NCI-H2029 (cell line): ENCODE data around the gene MPC1L.

Experiments used
- DNase-seq: peaks from one replicate; lab custom pipeline; 2025; lab: John Stamatoyannopoulos, UW

The MPC1L gene

DNA sequence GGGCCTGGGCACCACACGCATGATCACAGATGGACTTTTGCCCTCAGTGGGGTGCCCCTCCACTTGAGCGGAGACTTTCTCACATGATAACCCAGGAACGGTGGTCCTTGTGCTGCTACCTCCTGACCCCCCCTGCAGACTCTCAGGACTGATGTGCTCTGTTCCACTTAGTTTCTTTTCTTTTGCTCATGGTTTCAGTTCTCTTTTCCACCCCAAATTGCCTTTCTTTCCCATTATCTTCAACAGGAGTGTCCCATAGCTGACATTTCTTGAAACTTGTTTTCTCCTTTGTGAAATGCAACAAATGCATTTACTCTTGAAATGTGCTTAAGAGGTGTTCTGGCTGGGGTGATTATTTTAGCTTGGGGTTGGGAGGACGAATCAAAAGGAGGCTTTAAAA, 9.0 kb downstream of the MPC1L start:
- DNase-seq: no peak

- no peak for DNase-seq
These were observed 14.5 kb downstream of the MPC1L start for GRCh38 chrX:40637687-40638086.

- DNase-seq: peak; percentile 0
These were observed 20.9 kb downstream of the MPC1L start for GRCh38 chrX:40644176-40644575.

GRCh38 chrX:40644821-40645358, 21.7 kb downstream of the MPC1L start:
- peak; percentile 22 for DNase-seq

GRCh38 chrX:40646489-40647306, 23.5 kb downstream of the MPC1L start:
- no peak for DNase-seq

GRCh38 chrX:40647307-40648197, 24.3 kb downstream of the MPC1L start, which contains the start of gene CXorf38:
Gene CXorf38 (minus strand): TSS chrX:40647561. CDS start chrX:40647520, 41 bp downstream.
- DNase-seq: peak; percentile 70

DNA sequence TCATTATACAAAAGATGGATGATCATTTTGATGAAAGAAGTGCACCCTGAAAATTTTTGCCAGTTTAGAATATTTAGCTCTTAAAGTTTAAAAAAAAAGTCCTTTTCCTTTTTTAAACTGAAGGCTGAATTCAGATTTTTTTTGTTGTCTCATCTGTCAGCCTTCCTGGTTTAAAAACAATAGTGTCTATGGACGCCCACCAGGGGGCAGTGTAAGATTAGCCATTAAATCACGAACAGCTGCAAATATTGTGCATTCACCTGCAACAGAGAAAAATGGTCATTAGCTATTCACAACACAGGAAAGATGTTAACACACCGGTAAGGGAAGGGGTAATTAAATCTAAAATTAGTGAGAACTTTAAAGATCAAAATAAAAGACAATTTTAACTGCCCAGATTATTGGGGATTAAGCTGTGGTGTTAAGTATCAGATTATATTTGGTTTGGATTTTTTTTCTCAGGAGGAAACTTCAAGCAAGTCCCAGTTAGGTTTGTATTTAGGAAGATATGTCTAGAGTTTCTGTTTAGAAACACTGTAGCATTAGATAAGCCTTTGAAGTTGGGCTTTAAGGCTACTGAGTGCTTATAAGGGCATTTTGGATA, 28.5 kb downstream of the MPC1L start:
- peak; percentile 29 for DNase-seq

- DNase-seq: no peak
These were observed 29.4 kb downstream of the MPC1L start for GRCh38 chrX:40652664-40653063.

GRCh38 chrX:40653535-40653934, 30.3 kb downstream of the MPC1L start:
- no peak for DNase-seq

GRCh38 chrX:40660381-40660780, 37.2 kb downstream of the MPC1L start:
- no peak for DNase-seq

DNA sequence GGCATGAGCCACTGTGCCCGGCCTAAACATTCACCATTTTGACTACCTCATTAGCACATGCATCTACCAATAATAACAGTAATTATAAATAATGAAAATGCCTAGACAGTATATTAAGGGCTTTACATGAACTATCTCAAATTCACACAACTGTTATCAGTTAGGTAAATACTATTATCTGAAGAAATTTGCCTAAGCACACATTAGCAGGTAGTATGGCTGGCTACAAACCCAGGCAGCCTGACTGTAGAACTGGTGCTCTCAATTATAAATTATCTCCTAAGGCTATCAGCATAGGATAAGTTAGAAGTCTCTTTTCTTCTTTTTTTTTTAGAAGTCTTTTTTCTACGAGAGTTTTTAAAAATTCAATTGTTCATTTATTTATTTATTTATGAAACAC, 38.3 kb downstream of the MPC1L start:
- no peak for DNase-seq

GRCh38 chrX:40663078-40663740, 40.0 kb downstream of the MPC1L start:
- DNase-seq: no peak

- no peak for DNase-seq
These were observed 40.8 kb downstream of the MPC1L start for GRCh38 chrX:40663880-40664630.

GRCh38 chrX:40671126-40671525, 47.9 kb downstream of the MPC1L start:
- no peak for DNase-seq
